Esophagus mucosa (tissue), 1 donor: ENCODE measurements around the gene DOCK6. TPM values are rescaled to one million over a fixed set of nuclear protein-coding genes. Genes with fewer than 3 reads are reported as not detected.

Source experiments
- ATAC-seq: fragments of 200-7000 bp; cut with Tn5 transposase; one replicate; pipeline ENCODE4 v1.9.1; 2020
- total RNA-seq: library from RNA; stranded (reverse); gene quantifications from one replicate; pipeline ENCODE4 v1.2.4, GENCODE V29; 2023
- donor health status: DM: yes; HTN: yes; CAD: no.

The DOCK6 gene
- 49.1 TPM for total RNA-seq

GRCh38 chr19:11261971-11262839 is at the start of gene DOCK6:
DOCK6 (minus strand) TSS chr19:11262524; CDS start chr19:11262440, 84 bp downstream.
- ATAC-seq: peak; percentile 7

GRCh38 chr19:11306337-11306736 is 44.0 kb upstream of the DOCK6 start:
- no peak for ATAC-seq

GRCh38 chr19:11304936-11305335 is 42.6 kb upstream of the DOCK6 start:
- ATAC-seq: peak; percentile 60

- no peak for ATAC-seq
Observed at GRCh38 chr19:11300811-11301120, 38.4 kb upstream of the DOCK6 start.

- ATAC-seq: no peak
Observed at GRCh38 chr19:11299946-11300810, 37.9 kb upstream of the DOCK6 start.

- no peak for ATAC-seq
Observed at GRCh38 chr19:11296264-11296663, 33.9 kb upstream of the DOCK6 start.

- no peak for ATAC-seq
Observed at GRCh38 chr19:11295665-11296245, 33.4 kb upstream of the DOCK6 start, which contains the start of gene TSPAN16. TSPAN16 (plus strand) TSS chr19:11296160; CDS start chr19:11296298, 138 bp downstream.

- no peak for ATAC-seq
Observed at GRCh38 chr19:11295180-11295579, 32.9 kb upstream of the DOCK6 start.

GRCh38 chr19:11293433-11294389 is 31.4 kb upstream of the DOCK6 start:
- peak; percentile 98 for ATAC-seq

- ATAC-seq: no peak
Observed at GRCh38 chr19:11291991-11292390, 29.7 kb upstream of the DOCK6 start.

GRCh38 chr19:11291415-11291814 is 29.1 kb upstream of the DOCK6 start:
- ATAC-seq: no peak

GRCh38 chr19:11290256-11290655 is 27.9 kb upstream of the DOCK6 start:
- no peak for ATAC-seq

- no peak for ATAC-seq
Observed at GRCh38 chr19:11288349-11288748, 26.0 kb upstream of the DOCK6 start.

GRCh38 chr19:11286312-11286974 is 24.1 kb upstream of the DOCK6 start:
- no peak for ATAC-seq

GRCh38 chr19:11284515-11284914 is 22.2 kb upstream of the DOCK6 start:
- no peak for ATAC-seq

- peak; percentile 27 for ATAC-seq
Observed at GRCh38 chr19:11281356-11282049, 19.2 kb upstream of the DOCK6 start.

GRCh38 chr19:11279505-11280236 is 17.3 kb upstream of the DOCK6 start:
- peak; percentile 49 for ATAC-seq

- no peak for ATAC-seq
Observed at GRCh38 chr19:11278670-11279069, 16.3 kb upstream of the DOCK6 start.

GRCh38 chr19:11274533-11275086 is 12.3 kb upstream of the DOCK6 start:
- ATAC-seq: no peak

- ATAC-seq: no peak
Observed at GRCh38 chr19:11273989-11274388, 11.7 kb upstream of the DOCK6 start.
